CD14-positive monocyte (primary cell): ENCODE data around the gene CPEB2. TPM values are rescaled to one million over a fixed set of nuclear protein-coding genes. Genes with fewer than 3 reads are reported as not detected.
"Not testable (repeated sequence)": the region's sequence is repeated elsewhere in the genome, so short reads cannot be mapped to it uniquely, and the experiment has no call there.

Source experiments
- DNase-seq, 3 donors: peaks; one replicate each; pipeline ENCODE4 v3.0.0-alpha.2; 2011 to 2022
- H2AFZ ChIP-seq: 2 replicates; pipeline ENCODE4 v1.6.0; 2012; ENCODE audit warnings: mild to moderate bottlenecking, low read depth, low read length, inconsistent platforms; ENCODE audit not compliant: insufficient read depth, poor library complexity, severe bottlenecking
- H3K27ac ChIP-seq, 2 donors: 1 replicate in 1 of 2; 2 replicates in 1 of 2; pipeline ENCODE4 v1.5.1; 2012 to 2013; ENCODE audit warnings: low read length in 2 of 2, control low read depth in 1 of 2, inconsistent platforms in 1 of 2, low read depth in 1 of 2, mild to moderate bottlenecking in 1 of 2
- H3K27me3 ChIP-seq, 2 donors: one replicate each; pipeline versions ENCODE4 v1.6.0 to v1.6.1; 2011 to 2013; ENCODE audit warnings: low read length in 2 of 2; ENCODE audit not compliant: control insufficient read depth in 2 of 2, insufficient read depth in 2 of 2
- H3K36me3 ChIP-seq, 2 donors: replicated peaks in 1 of 2; 1 replicate in 1 of 2; 2 replicates in 1 of 2; pipeline versions ENCODE4 v1.5.1 to v1.6.1; 2012 to 2013; ENCODE audit warnings: low read length in 2 of 2, control low read depth in 1 of 2, inconsistent platforms in 1 of 2, mild to moderate bottlenecking in 1 of 2; ENCODE audit not compliant: insufficient read depth in 2 of 2, control insufficient read depth in 1 of 2
- H3K4me1 ChIP-seq, 2 donors: 1 replicate in 1 of 2; 2 replicates in 1 of 2; pipeline versions ENCODE4 v1.5.1 to v1.6.1; 2012 to 2013; ENCODE audit warnings: low read length in 2 of 2, control low read depth in 1 of 2, inconsistent platforms in 1 of 2, mild to moderate bottlenecking in 1 of 2, moderate library complexity in 1 of 2; ENCODE audit not compliant: insufficient read depth in 2 of 2, control insufficient read depth in 1 of 2
- H3K4me2 ChIP-seq: replicated peaks from 2 replicates; pipeline ENCODE3; 2012; ENCODE audit warnings: low read length, moderate library complexity, mild to moderate bottlenecking; ENCODE audit not compliant: poor library complexity, severe bottlenecking; ENCODE audit errors: extremely low read depth
- H3K4me3 ChIP-seq, 3 experiments: fragments of 200-600 bp in 1 of 3; sonication (generic) in 1 of 3; replicated peaks in 1 of 3; 1 replicate in 2 of 3; 2 replicates in 1 of 3; pipeline ENCODE4 v1.5.1; 2011 to 2013; ENCODE audit warnings: low read length in 3 of 3, mild to moderate bottlenecking in 3 of 3, control low read depth in 2 of 3, low read depth in 2 of 3, inconsistent platforms in 1 of 3, moderate library complexity in 1 of 3
- H3K79me2 ChIP-seq: 2 replicates; pipeline ENCODE4 v1.6.0; 2012; ENCODE audit warnings: mild to moderate bottlenecking, control low read depth, inconsistent platforms, low read length, moderate library complexity; ENCODE audit not compliant: insufficient read depth
- H3K9ac ChIP-seq: 2 replicates; pipeline ENCODE4 v1.6.0; 2017; ENCODE audit warnings: low read length, mild to moderate bottlenecking; ENCODE audit not compliant: insufficient read depth, poor library complexity, severe bottlenecking
- H3K9me3 ChIP-seq, 2 donors: replicated peaks in 1 of 2; 1 replicate in 1 of 2; 2 replicates in 1 of 2; pipeline versions ENCODE4 v1.5.1 to v1.6.1; 2012 to 2013; ENCODE audit warnings: low read length in 2 of 2, control low read depth in 1 of 2; ENCODE audit not compliant: control insufficient read depth in 1 of 2, insufficient read depth in 1 of 2
- H4K20me1 ChIP-seq: 2 replicates; pipeline ENCODE4 v1.6.0; 2012; ENCODE audit warnings: mild to moderate bottlenecking, low read length, control low read depth, moderate library complexity; ENCODE audit not compliant: insufficient read depth
- H3K27ac Mint-ChIP-seq, 7 donors: one replicate each; pipeline ENCODE4 v1.8.0; 2020; ENCODE audit warnings: mild to moderate bottlenecking in 7 of 7, mixed read lengths in 7 of 7, moderate library complexity in 6 of 7, inconsistent platforms in 2 of 7
- H3K27me3 Mint-ChIP-seq, 3 donors: one replicate each; pipeline ENCODE4 v1.8.0; 2021 to 2022; ENCODE audit warnings: low read depth in 3 of 3, mild to moderate bottlenecking in 3 of 3, mixed read lengths in 3 of 3, moderate library complexity in 3 of 3, inconsistent platforms in 1 of 3
- H3K36me3 Mint-ChIP-seq, 2 donors: one replicate each; pipeline ENCODE4 v1.8.0; 2020; ENCODE audit warnings: mixed read lengths in 2 of 2, inconsistent platforms in 1 of 2, mild to moderate bottlenecking in 1 of 2
- H3K4me1 Mint-ChIP-seq: one replicate; pipeline ENCODE4 v1.8.0; 2020; ENCODE audit warnings: mild to moderate bottlenecking, mixed read lengths
- H3K4me3 Mint-ChIP-seq, 2 donors: one replicate each; pipeline ENCODE4 v1.8.0; 2020; ENCODE audit warnings: mild to moderate bottlenecking in 2 of 2, mixed read lengths in 2 of 2, moderate library complexity in 1 of 2
- H3K9me3 Mint-ChIP-seq, 7 donors: one replicate each; pipeline ENCODE4 v1.8.0; 2020 to 2022; ENCODE audit warnings: mixed read lengths in 7 of 7, mild to moderate bottlenecking in 6 of 7, moderate library complexity in 6 of 7, inconsistent platforms in 2 of 7
- CTCF ChIP-seq: fragments of 200-600 bp; IDR thresholded peaks from one replicate; pipeline ENCODE4 v1.8.0; 2022; ENCODE audit warnings: antibody characterized with exemption, mild to moderate bottlenecking
- WGBS: methylation state at CpG from one replicate; pipeline ENCODE4 v1.1.5; 2013; ENCODE audit warnings: missing lambda C conversion rate; ENCODE audit not compliant: insufficient coverage; 5-methylcytosine and 5-hydroxymethylcytosine counted together
- intact Hi-C, 2 donors: fragments of 100-400 bp; cut with micrococcal nuclease; formaldehyde crosslinking; loops; one replicate each; pipeline versions ENCODE4 v1.15.0 to v1.15.1; 2023
- polyA plus RNA-seq, 3 donors: library from polyadenylated mRNA; depleted of rRNA in 1 of 3; unstranded in 2 of 3; stranded (reverse) in 1 of 3; fragments of 300-500 nt in 2 of 3; fragments of >200 nt in 1 of 3; fragmentation: Illumina TruSeq in 2 of 3; gene quantifications; 1 replicate in 2 of 3; 2 replicates in 1 of 3; pipeline ENCODE4 v1.2.3, GENCODE V29; 2012 to 2021

CPEB2 gene
- polyA plus RNA-seq, 3 donors = 1.6 to 8.2 (median 1.7) TPM

- no CpG with 5 or more reads among the region's 1 CpG for WGBS
- Histone ChIP-seq H4K20me1 (no peaks in the 10 kb centered on the region), H3K27ac (no peak overlapping the region), H3K36me3 (no peaks in the 10 kb centered on the region), H3K4me2 (no peak overlapping the region), H3K4me3 (no peak overlapping the region), H3K79me2 (no peaks in the 10 kb centered on the region), H3K9ac (no peak overlapping the region), H3K9me3 (peaks cover 5 to 9% of the 10 kb centered on the region in 2 donors), H3K4me1 (peaks cover 3 to 4% of the 10 kb centered on the region in 2 donors), H3K27me3 (no peaks in the 10 kb centered on the region), H2AFZ (no peak overlapping the region)
- Mint-ChIP-seq H3K36me3 (no peaks in the 10 kb centered on the region), H3K4me3 (no peak overlapping the region), H3K4me1 (peaks cover 6% of the 10 kb centered on the region), H3K9me3 (peaks cover 0 to 10% (median 7%) of the 10 kb centered on the region in 7 donors), H3K27me3 (peaks cover 4 to 6% (median 4%) of the 10 kb centered on the region in 3 donors), H3K27ac (no peak overlapping the region)
- TF ChIP-seq CTCF = no peak
- intact Hi-C loops = no loop called here
- DNase-seq = no peak
These were observed 82.5 kb downstream of the CPEB2 start for GRCh38 chr4:15084780-15085179.

GRCh38 chr4:15085762-15086161 lies 83.5 kb downstream of the CPEB2 start:
- H3K9me3 ChIP-seq, H3K79me2 ChIP-seq, H3K27me3 ChIP-seq, H3K4me1 Mint-ChIP-seq, H3K4me1 ChIP-seq, H3K36me3 Mint-ChIP-seq, H3K4me3 ChIP-seq, H3K27ac Mint-ChIP-seq, H3K27ac ChIP-seq, H3K27me3 Mint-ChIP-seq, H3K4me3 Mint-ChIP-seq, intact Hi-C loops, H4K20me1 ChIP-seq, DNase-seq, H3K9ac ChIP-seq, H3K36me3 ChIP-seq, H2AFZ ChIP-seq, H3K4me2 ChIP-seq: not testable (repeated sequence)
- WGBS = 93% methylated on average over 2 of the region's 3 CpGs
- H3K9me3 Mint-ChIP-seq = peaks cover 0 to 13% (median 8%) of the 10 kb centered on the region in 7 donors

DNA sequence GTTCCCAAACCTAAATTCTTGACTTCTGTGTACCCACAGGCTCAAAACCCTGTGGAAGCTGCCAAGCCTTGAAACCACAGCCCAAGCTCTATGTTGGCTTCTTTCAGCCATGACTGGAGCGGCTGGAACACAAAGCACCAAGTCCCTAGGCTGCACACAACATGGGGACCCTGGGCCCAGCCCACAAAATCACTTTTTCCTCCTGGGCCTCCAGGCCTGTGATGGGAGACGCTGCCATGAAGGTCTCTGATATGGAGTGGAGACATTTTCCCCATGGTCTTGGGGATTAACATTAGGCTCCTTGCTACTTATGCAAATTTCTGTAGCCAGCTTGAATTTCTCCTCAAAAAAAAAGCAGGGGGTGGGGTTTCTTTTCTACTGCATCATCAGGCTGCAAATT lies 84.0 kb downstream of the CPEB2 start:
- H3K27me3 Mint-ChIP-seq, H2AFZ ChIP-seq, intact Hi-C loops, H3K4me1 Mint-ChIP-seq, H3K4me3 Mint-ChIP-seq, H4K20me1 ChIP-seq, H3K4me2 ChIP-seq, H3K27ac Mint-ChIP-seq, H3K36me3 Mint-ChIP-seq, H3K4me3 ChIP-seq, DNase-seq, H3K36me3 ChIP-seq, H3K9ac ChIP-seq, H3K79me2 ChIP-seq, H3K9me3 ChIP-seq, H3K4me1 ChIP-seq, H3K27ac ChIP-seq, H3K27me3 ChIP-seq: not testable (repeated sequence)
- no CpG with 5 or more reads among the region's 2 CpGs for WGBS
- H3K9me3 Mint-ChIP-seq = peaks cover 0 to 13% (median 8%) of the 10 kb centered on the region in 7 donors
